ENCODE measurements around the gene TMEM45A. TPM values are rescaled to one million over a fixed set of nuclear protein-coding genes. Genes with fewer than 3 reads are reported as not detected.

The TMEM45A gene
- total RNA-seq, 1 experiment from 2014 or later = 10.1 TPM

DNA sequence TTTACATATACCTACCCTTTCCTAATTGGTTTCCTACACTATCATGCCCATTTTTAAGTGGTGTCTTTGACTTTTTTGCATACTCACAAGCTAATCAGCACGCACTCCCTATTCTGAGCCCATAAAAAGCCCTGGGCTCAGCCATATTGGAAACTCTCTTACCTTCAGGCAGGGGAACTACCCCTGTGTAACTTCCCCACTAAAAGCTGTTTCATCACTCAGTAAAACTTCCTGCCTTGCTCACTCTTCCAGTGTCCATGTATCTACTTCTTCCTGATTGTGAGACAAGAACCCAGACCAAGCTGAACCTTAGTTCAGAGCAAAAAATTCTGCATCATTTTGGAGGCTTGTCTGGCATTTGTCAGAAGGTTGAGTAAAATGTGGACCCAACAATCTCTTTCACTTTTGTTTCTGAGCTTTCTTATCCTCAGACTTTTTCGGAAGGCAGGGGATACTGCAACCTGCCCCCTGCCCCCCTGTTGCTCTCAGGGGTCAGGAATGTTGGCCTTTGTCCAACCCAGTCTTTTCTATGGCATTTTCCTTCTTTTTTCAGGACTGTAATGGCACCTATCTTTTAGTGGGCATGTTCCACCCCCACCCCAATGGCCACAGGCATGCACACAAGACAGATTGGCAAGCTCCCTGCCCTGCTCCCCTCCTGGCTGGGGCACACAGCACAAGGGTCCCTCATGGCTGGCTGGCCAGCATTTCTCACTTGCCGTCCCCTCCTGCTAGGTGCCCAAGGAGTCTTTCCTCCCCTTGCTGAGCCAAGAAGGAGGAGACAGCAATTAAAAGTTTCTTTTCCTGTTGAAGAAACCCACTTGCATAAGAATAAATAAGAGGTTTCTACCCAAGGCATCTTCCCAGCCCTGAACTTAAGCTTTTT, 26.3 kb upstream of the TMEM45A start:
- peaks cover 13 to 35% (median 23%) of the 10 kb centered on the region in 3 experiments for H3K36me3 Mint-ChIP-seq (ENCODE audit: insufficient read depth in 1 of 3, low read depth in 3 of 3)
- H3K4me2 ChIP-seq (ENCODE audit: insufficient read depth, insufficient read length, low read length) = no peak overlapping the region
- H2BK12ac ChIP-seq (ENCODE audit: insufficient read length, low read depth, low read length) = no peak overlapping the region
- no peaks in the 10 kb centered on the region for H3K27me3 ChIP-seq (ENCODE audit: insufficient read depth, low read length)
- H4K91ac ChIP-seq (ENCODE audit: insufficient read length, low read depth, low read length) = no peak overlapping the region
- H3K4me1 Mint-ChIP-seq = peaks cover 12 to 15% of the 10 kb centered on the region in 2 experiments; a peak in 3 of 4 replicates
- H3K27me3 Mint-ChIP-seq (ENCODE audit: low read depth) = no peaks in the 10 kb centered on the region
- peak overlapping the region in 1 of 3 experiments; percentile 31; a peak in 1 of 7 replicates for H3K27ac Mint-ChIP-seq
- H3K56ac ChIP-seq (ENCODE audit: insufficient read length, low read depth, low read length) = no peak overlapping the region
- H3K27ac ChIP-seq (ENCODE audit: insufficient read length, low read depth, low read length) = no peak overlapping the region
- no peak overlapping the region for H3K4me3 Mint-ChIP-seq
- H3K23ac ChIP-seq (ENCODE audit: insufficient read length, low read depth, low read length) = no peak overlapping the region
- H3K9me3 ChIP-seq (ENCODE audit: control insufficient read depth, low read depth, low read length) = peaks cover 10% of the 10 kb centered on the region
- no peak overlapping the region for H3T11ph ChIP-seq (ENCODE audit: low read length)
- no peak overlapping the region for H2BK15ac ChIP-seq (ENCODE audit: low read depth, low read length)
- no peak overlapping the region for H2BK20ac ChIP-seq (ENCODE audit: low read depth, low read length, poor library complexity, severe bottlenecking)
- no peaks in the 10 kb centered on the region for H3K4me1 ChIP-seq (ENCODE audit: insufficient read depth, low read length)
- peaks cover 38 to 40% of the 10 kb centered on the region in 2 experiments for H3K9me3 Mint-ChIP-seq
- no peak overlapping the region for H2AK5ac ChIP-seq (ENCODE audit: insufficient read length, low read length)
- no peaks in the 10 kb centered on the region for H3K79me1 ChIP-seq (ENCODE audit: insufficient read depth, low read depth, low read length, poor library complexity, severe bottlenecking)
- no peaks in the 10 kb centered on the region for H3K23me2 ChIP-seq (ENCODE audit: insufficient read length, low read depth, low read length, poor library complexity, severe bottlenecking)
- no peak overlapping the region for H3K14ac ChIP-seq (ENCODE audit: insufficient read depth, low read length)
- H2BK120ac ChIP-seq (ENCODE audit: low read depth, low read length, poor library complexity, severe bottlenecking) = no peak overlapping the region
- no peaks in the 10 kb centered on the region for H4K20me1 ChIP-seq (ENCODE audit: control insufficient read depth, insufficient read depth, insufficient read length)
- no peak overlapping the region for H3K4ac ChIP-seq (ENCODE audit: low read depth, low read length)
- no peak overlapping the region for H4K5ac ChIP-seq (ENCODE audit: insufficient read length, low read depth, low read length)
- H3K18ac ChIP-seq (ENCODE audit: insufficient read length, low read depth, low read length) = no peak overlapping the region
- TF ChIP-seq, protein P1, sequence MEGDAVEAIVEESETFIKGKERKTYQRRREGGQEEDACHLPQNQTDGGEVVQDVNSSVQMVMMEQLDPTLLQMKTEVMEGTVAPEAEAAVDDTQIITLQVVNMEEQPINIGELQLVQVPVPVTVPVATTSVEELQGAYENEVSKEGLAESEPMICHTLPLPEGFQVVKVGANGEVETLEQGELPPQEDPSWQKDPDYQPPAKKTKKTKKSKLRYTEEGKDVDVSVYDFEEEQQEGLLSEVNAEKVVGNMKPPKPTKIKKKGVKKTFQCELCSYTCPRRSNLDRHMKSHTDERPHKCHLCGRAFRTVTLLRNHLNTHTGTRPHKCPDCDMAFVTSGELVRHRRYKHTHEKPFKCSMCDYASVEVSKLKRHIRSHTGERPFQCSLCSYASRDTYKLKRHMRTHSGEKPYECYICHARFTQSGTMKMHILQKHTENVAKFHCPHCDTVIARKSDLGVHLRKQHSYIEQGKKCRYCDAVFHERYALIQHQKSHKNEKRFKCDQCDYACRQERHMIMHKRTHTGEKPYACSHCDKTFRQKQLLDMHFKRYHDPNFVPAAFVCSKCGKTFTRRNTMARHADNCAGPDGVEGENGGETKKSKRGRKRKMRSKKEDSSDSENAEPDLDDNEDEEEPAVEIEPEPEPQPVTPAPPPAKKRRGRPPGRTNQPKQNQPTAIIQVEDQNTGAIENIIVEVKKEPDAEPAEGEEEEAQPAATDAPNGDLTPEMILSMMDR (conservative IDR thresholded peaks at IDR 0.05) = no peak
- no peak for DNase-seq
- WGBS (ENCODE audit: extremely low coverage, insufficient read length, low lambda C conversion rate) = no CpG with 5 or more reads among the region's 3 CpGs
- H3K79me2 ChIP-seq (ENCODE audit: insufficient read depth, low read length) = no peaks in the 10 kb centered on the region
- no peak overlapping the region for H2BK5ac ChIP-seq (ENCODE audit: insufficient read length, low read length)
- H3K9ac ChIP-seq (ENCODE audit: extremely low read depth, insufficient read length, low read length) = no peak overlapping the region
- no peak overlapping the region for H4K8ac ChIP-seq (replicated peaks; ENCODE audit: insufficient read length, low read depth, low read length)
- H2AFZ ChIP-seq (ENCODE audit: low read length) = no peak overlapping the region
